Activated CD8-positive, alpha-beta T cell treated with anti-CD3 and anti-CD28 coated beads for 36 hours (primary cell): ENCODE results near the gene PNMA8C. TPM values are rescaled to one million over a fixed set of nuclear protein-coding genes. Genes with fewer than 3 reads are reported as not detected.

ENCODE experiments used
- ATAC-seq: fragments of 200-7000 bp; cut with Tn5 transposase; one replicate; pipeline ENCODE4 v1.10.0; 2021; ENCODE audit warnings: mild to moderate bottlenecking, moderate library complexity
- CTCF ChIA-PET: fragments of 350-600 bp; sonication (Branson Sonifier 250); formaldehyde crosslinking; loops from one replicate; lab custom pipeline; 2021; ENCODE audit warnings: antibody characterized with exemption; lab: Charles Lee
- POLR2A ChIA-PET: fragments of 350-600 bp; sonication (Branson Sonifier 250); formaldehyde crosslinking; loops from one replicate; lab custom pipeline; 2021; ENCODE audit warnings: antibody characterized with exemption; lab: Charles Lee
- DNase-seq: peaks from one replicate; pipeline ENCODE4 v3.0.0-alpha.2; 2020
- H3K27ac Mint-ChIP-seq: one replicate; pipeline ENCODE4 v1.8.0; 2021; ENCODE audit warnings: mild to moderate bottlenecking, mixed read lengths
- H3K27me3 Mint-ChIP-seq: one replicate; pipeline ENCODE4 v1.8.0; 2021; ENCODE audit warnings: mixed read lengths
- H3K36me3 Mint-ChIP-seq: one replicate; pipeline ENCODE4 v1.8.0; 2021; ENCODE audit warnings: low read depth, mixed read lengths
- H3K4me1 Mint-ChIP-seq: one replicate; pipeline ENCODE4 v1.8.0; 2021; ENCODE audit warnings: low read depth, mixed read lengths
- H3K4me3 Mint-ChIP-seq: one replicate; pipeline ENCODE4 v1.8.0; 2021; ENCODE audit warnings: mild to moderate bottlenecking, moderate library complexity, mixed read lengths
- H3K9me3 Mint-ChIP-seq: one replicate; pipeline ENCODE4 v1.8.0; 2021; ENCODE audit warnings: mixed read lengths
- CTCF ChIP-seq: fragments of 200-600 bp; IDR thresholded peaks from one replicate; pipeline ENCODE4 v1.8.0; 2022; ENCODE audit warnings: antibody characterized with exemption, mild to moderate bottlenecking
- intact Hi-C: fragments of 100-400 bp; cut with micrococcal nuclease; formaldehyde crosslinking; loops from one replicate; pipeline ENCODE4 v1.10.0; 2022
- total RNA-seq, 2 experiments: library from RNA; stranded (reverse); gene quantifications; one replicate each; pipeline ENCODE4 v1.2.3, GENCODE V29; 2021

The PNMA8C gene
- total RNA-seq, 2 experiments from 2014 or later = not detected

GRCh38 chr19:46413262-46414031, 15.3 kb downstream of the PNMA8C start, which contains the start of gene CCDC8:
Gene CCDC8, minus strand, starts transcription at chr19:46413564. Its CDS starts 754 bp downstream, at chr19:46412810.
- ATAC-seq = no peak
- no peak within 1 kb of the TSS for H3K27ac Mint-ChIP-seq
- no peak for DNase-seq
- H3K27me3 Mint-ChIP-seq = peaks cover 59% of the 10 kb centered on the region
- no peaks in the 10 kb centered on the region for H3K36me3 Mint-ChIP-seq
- no peak for TF ChIP-seq CTCF
- ChIA-PET POLR2A (interaction anchor here (0.7 kb wide), 1 partner anchor 92 kb away, joined by 3 read pairs; no protein-coding TSS in a partner anchor), CTCF (interaction anchor here (1.2 to 2.0 kb wide), 2 partner anchors 11 to 17 kb away, joined by 3 to 6 read pairs; no protein-coding TSS in a partner anchor)
- H3K4me1 Mint-ChIP-seq = peaks cover 3% of the 10 kb centered on the region
- H3K4me3 Mint-ChIP-seq = no peak within 1 kb of the TSS
- H3K9me3 Mint-ChIP-seq = no peaks in the 10 kb centered on the region
- intact Hi-C loops = no loop called here

- ChIA-PET CTCF (interaction anchor here (2.0 kb wide), 1 partner anchor 11 kb away, joined by 6 read pairs; no protein-coding TSS in a partner anchor), POLR2A (interaction anchor here (0.7 kb wide), 1 partner anchor 93 kb away, joined by 3 read pairs; no protein-coding TSS in a partner anchor)
- Mint-ChIP-seq H3K4me1 (peaks cover 3% of the 10 kb centered on the region), H3K27me3 (peaks cover 64% of the 10 kb centered on the region), H3K9me3 (no peaks in the 10 kb centered on the region), H3K4me3 (no peak overlapping the region), H3K36me3 (no peaks in the 10 kb centered on the region), H3K27ac (no peak overlapping the region)
- ATAC-seq (no peak), DNase-seq (no peak)
- intact Hi-C loops = no loop called here
- TF ChIP-seq CTCF = no peak
These were observed 16.0 kb downstream of the PNMA8C start for GRCh38 chr19:46412650-46413261.

GRCh38 chr19:46411925-46412649, 16.6 kb downstream of the PNMA8C start:
- ATAC-seq (no peak), DNase-seq (no peak)
- Mint-ChIP-seq H3K36me3 (no peaks in the 10 kb centered on the region), H3K27ac (no peak overlapping the region), H3K9me3 (no peaks in the 10 kb centered on the region), H3K4me3 (no peak overlapping the region), H3K27me3 (peaks cover 68% of the 10 kb centered on the region), H3K4me1 (peaks cover 3% of the 10 kb centered on the region)
- TF ChIP-seq CTCF = no peak
- POLR2A ChIA-PET = no interaction called here
- intact Hi-C loops = no loop called here
- CTCF ChIA-PET = interaction anchor here (1.8 to 2.0 kb wide), 2 partner anchors 10 to 16 kb away, joined by 6 read pairs; no protein-coding TSS in a partner anchor

GRCh38 chr19:46411088-46411924, 17.4 kb downstream of the PNMA8C start:
- DNase-seq = no peak
- no peak overlapping the region for H3K4me3 Mint-ChIP-seq
- peaks cover 70% of the 10 kb centered on the region for H3K27me3 Mint-ChIP-seq
- no peak for ATAC-seq
- no peaks in the 10 kb centered on the region for H3K36me3 Mint-ChIP-seq
- POLR2A ChIA-PET = no interaction called here
- H3K9me3 Mint-ChIP-seq = no peaks in the 10 kb centered on the region
- CTCF ChIA-PET = interaction anchor here (1.8 to 2.0 kb wide), 2 partner anchors 9 to 16 kb away, joined by 6 read pairs; no protein-coding TSS in a partner anchor
- no peak for TF ChIP-seq CTCF
- H3K4me1 Mint-ChIP-seq = peaks cover 3% of the 10 kb centered on the region
- H3K27ac Mint-ChIP-seq = no peak overlapping the region
- intact Hi-C loops = no loop called here
